Progenitor cell of endocrine pancreas (in vitro differentiated cells): ENCODE results near the gene HDAC5. TPM values are rescaled to one million over a fixed set of nuclear protein-coding genes. Genes with fewer than 3 reads are reported as not detected.

Experiments
- DNase-seq: peaks from one replicate; pipeline ENCODE4 v3.0.0; 2021; ENCODE audit warnings: low spot score; ENCODE audit not compliant: unreplicated experiment
- H3K27ac Mint-ChIP-seq: 2 replicates; pipeline ENCODE4 v1.8.0; 2021; ENCODE audit warnings: mild to moderate bottlenecking, moderate library complexity, mixed read lengths
- H3K27me3 Mint-ChIP-seq: 2 replicates; pipeline ENCODE4 v1.8.0; 2021; ENCODE audit warnings: mixed read lengths
- H3K36me3 Mint-ChIP-seq: 2 replicates; pipeline ENCODE4 v1.8.0; 2022; ENCODE audit warnings: mixed read lengths; ENCODE audit not compliant: insufficient read depth
- H3K4me1 Mint-ChIP-seq: 2 replicates; pipeline ENCODE4 v1.8.0; 2021; ENCODE audit warnings: low read depth, mixed read lengths
- H3K4me3 Mint-ChIP-seq: 2 replicates; pipeline ENCODE4 v1.8.0; 2021; ENCODE audit warnings: low read depth, mild to moderate bottlenecking, moderate library complexity, mixed read lengths
- H3K9me3 Mint-ChIP-seq: 2 replicates; pipeline ENCODE4 v1.8.0; 2021; ENCODE audit warnings: low read depth, mixed read lengths
- CTCF ChIP-seq: fragments of 200-600 bp; sonication (generic); IDR thresholded peaks from one replicate; pipeline ENCODE4 v1.5.0; 2021; ENCODE audit warnings: antibody characterized with exemption, mild to moderate bottlenecking; ENCODE audit not compliant: unreplicated experiment
- total RNA-seq: library from RNA; stranded (reverse); gene quantifications from 2 replicates; pipeline ENCODE4 v1.2.1, GENCODE V29; 2021

HDAC5 gene
- total RNA-seq, 1 donor from 2014 or later = 41.3 TPM

DNA sequence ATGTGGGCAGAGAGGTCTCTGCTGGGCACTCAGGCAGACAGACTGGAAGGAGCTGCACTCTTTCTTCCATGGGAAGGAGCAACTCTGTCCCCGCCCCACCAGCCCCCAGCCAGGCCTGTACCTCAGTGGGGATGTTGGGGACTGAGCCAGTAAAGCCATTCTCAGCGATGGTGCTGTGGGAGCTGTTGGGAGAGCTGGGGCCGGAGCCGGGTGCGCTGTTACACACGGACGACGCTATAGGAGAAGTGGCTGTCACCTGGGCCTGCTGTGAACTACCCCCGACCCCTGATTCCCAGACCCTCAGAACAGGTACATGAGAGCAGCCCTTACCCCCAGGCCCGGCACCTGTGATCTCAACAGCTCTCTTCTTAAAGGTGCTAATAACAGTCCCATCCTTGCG is 31.4 kb downstream of the HDAC5 start:
- Mint-ChIP-seq H3K4me3 (no peak overlapping the region), H3K9me3 (no peaks in the 10 kb centered on the region), H3K27ac (no peak overlapping the region), H3K36me3 (peaks cover 3% of the 10 kb centered on the region), H3K4me1 (peaks cover 8% of the 10 kb centered on the region), H3K27me3 (no peaks in the 10 kb centered on the region)
- DNase-seq = no peak
- TF ChIP-seq CTCF = no peak

DNA sequence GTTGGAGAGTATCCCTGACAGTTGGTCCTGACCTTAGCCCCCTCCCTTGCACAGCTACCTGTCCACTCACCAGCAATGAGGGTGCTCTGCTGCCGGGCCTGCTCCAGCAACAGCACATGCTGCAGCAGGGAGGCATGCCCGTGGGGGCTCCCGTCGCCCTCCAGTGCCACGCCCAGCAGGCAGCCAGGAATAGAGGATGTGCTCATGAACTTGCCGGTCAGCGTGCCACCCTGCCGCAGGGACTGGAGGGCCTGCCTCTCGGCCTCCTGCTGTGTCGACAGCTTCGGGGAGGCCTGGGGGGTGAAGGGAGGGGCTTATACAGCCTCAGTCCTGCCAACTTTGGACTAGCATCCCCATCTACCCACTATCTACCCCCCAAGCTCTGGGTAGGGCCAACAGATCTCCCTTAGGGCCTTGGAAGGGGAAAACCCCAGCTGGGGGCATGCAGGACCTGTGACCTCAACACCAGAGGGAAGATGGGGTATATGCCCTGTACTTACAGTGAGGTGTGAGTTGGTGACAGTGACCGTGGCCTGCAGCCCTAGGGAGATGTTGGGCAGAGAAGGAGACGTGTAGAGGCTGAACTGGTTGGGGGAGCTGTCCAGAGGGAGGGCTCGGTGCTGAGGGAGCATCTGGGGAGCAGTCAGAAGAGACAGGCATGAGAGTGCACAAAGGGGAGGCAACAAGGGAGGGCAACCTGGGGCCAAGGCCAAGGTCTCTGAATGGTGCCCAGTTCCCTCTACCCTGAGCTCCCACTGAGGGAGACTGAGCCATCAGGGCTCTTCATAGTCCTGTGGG is 32.0 kb downstream of the HDAC5 start:
- H3K36me3 Mint-ChIP-seq = peaks cover 3% of the 10 kb centered on the region
- DNase-seq = no peak
- H3K9me3 Mint-ChIP-seq = no peaks in the 10 kb centered on the region
- H3K4me3 Mint-ChIP-seq = no peak overlapping the region
- H3K4me1 Mint-ChIP-seq = peaks cover 9% of the 10 kb centered on the region
- no peak for TF ChIP-seq CTCF
- H3K27ac Mint-ChIP-seq = no peak overlapping the region
- H3K27me3 Mint-ChIP-seq = no peaks in the 10 kb centered on the region

DNA sequence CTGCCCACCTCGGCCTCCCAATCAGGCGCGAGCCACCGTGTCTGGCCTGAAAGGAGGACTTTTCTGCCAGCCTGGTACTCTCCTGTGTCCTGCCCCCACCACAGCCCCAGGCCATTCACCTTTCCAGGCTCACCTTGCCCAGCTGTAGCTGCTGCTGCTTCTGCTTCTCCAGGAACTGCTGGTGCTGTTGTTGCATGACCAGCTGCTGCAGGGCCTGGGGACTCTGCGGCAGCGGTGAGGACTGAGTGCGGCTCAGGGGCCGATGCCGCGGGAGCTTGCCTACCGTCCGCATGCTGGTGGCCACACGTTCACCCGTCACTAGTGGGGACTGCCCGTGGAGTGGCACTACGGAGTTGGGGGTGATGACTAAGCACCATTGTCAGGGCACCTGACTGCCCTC is 35.2 kb downstream of the HDAC5 start:
- Mint-ChIP-seq H3K9me3 (no peaks in the 10 kb centered on the region), H3K36me3 (peaks cover 3% of the 10 kb centered on the region), H3K4me1 (peaks cover 3% of the 10 kb centered on the region), H3K4me3 (no peak overlapping the region), H3K27me3 (no peaks in the 10 kb centered on the region), H3K27ac (no peak overlapping the region)
- no peak for TF ChIP-seq CTCF
- DNase-seq = no peak

- no peak for DNase-seq
- no peak for TF ChIP-seq CTCF
- no peaks in the 10 kb centered on the region for H3K9me3 Mint-ChIP-seq
- H3K36me3 Mint-ChIP-seq = peaks cover 6% of the 10 kb centered on the region
- no peaks in the 10 kb centered on the region for H3K27me3 Mint-ChIP-seq
- peaks cover 3% of the 10 kb centered on the region for H3K4me1 Mint-ChIP-seq
- H3K4me3 Mint-ChIP-seq = no peak overlapping the region
- peak overlapping the region; percentile 33 for H3K27ac Mint-ChIP-seq
These were observed 36.1 kb downstream of the HDAC5 start for GRCh38 chr17:44087319-44087718.

DNA sequence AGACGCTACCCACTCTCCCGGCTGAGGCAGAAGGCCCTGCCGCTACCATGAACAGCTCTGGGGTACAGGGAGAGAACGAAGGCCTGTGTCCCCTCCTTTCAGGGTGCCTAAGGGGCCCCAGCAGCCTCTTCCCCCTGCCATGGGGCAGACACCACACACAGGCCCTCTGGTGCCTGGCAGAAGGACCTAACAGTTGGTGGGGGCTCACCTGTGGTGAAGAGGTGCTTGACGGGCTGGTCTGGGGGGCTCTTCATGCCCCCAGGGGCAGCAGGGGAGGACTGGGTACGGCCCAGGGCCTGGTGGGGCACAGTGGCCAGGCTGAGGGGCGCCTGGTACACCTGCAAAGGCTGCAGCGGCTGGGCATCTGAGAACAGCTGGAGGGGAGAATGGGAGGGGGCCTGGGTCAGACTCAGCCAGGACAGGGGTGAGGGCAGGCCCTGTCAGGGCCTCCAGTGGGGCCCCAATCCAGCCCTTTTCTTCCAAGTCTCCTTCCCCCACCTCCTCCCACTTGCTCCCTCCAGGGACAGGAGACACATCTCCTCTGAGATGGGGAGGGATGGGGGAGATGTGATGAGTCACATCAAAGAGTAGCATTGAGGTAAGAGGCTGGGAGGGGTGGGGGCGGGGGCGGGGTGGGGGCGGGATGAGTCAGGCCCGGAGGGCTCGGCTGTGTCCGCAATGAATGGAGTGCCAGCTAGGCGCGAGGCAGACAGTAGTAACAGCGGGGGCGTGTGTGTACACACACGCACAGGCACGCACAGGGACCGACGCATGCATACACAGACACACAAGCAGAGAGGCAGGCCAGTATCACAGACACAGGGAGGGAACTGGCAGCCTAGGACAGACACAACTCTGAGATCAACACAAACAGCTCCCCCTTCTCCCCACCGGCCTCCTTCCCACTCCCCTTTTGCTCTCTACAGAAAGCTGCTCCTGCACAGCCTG is 36.8 kb downstream of the HDAC5 start:
- H3K27me3 Mint-ChIP-seq = no peaks in the 10 kb centered on the region
- peaks cover 3% of the 10 kb centered on the region for H3K4me1 Mint-ChIP-seq
- H3K4me3 Mint-ChIP-seq = no peak overlapping the region
- DNase-seq = no peak
- no peak for TF ChIP-seq CTCF
- no peaks in the 10 kb centered on the region for H3K9me3 Mint-ChIP-seq
- peaks cover 9% of the 10 kb centered on the region for H3K36me3 Mint-ChIP-seq
- peak overlapping the region; percentile 45 for H3K27ac Mint-ChIP-seq
